ENCODE data around the gene MRPS34. TPM values are rescaled to one million over a fixed set of nuclear protein-coding genes. Genes with fewer than 3 reads are reported as not detected.

MRPS34 gene
- 100 to 1,000 TPM in 1 of 4 donors, 10 to 100 TPM in 3; 67.6 to 114 (median 82.3) TPM for total RNA-seq

DNA sequence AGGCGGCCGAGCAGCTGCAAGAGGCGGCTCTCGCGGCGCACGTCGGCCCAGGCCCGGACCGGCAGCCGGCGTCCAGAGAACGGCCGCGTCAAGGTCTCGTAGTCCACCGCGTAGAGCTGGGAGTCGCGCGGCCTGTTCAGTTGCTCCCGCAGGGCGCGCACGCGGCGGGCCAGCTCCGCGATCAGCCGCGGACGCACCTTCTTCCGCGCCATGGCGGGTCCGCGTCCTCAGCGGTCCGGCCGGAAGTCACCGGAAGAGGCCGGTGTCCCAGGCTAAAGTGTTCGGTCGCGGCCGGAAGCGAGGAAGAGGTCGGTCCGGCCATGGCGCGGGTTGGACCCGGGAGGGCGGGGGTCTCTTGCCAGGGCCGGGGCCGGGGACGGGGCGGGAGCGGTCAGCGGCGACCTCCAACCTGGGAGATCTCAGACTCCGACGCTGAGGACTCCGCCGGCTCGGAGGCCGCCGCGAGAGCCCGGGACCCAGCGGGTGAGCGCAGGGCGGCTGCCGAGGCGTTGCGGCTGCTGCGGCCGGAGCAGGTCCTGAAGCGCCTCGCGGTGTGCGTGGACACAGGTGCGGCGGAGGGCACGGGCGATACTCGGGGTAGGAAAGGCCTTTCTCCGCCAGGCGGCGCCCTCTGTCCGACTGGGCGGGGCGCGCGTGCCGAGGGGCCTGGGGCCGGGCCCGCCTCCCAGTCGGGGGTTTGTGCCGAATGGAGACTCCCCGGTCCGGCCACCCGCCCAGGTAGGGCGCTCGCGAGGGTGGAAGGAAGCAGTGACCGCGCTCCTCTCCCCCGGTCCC, at the start of gene MRPS34:
Gene MRPS34, minus strand, starts transcription at position 227 of the 795 bp plus-strand sequence. Its CDS starts 15 bp downstream, at position 212.
- Histone ChIP-seq H3K36me3 (peaks cover 0 to 48% (median 0%) of the 10 kb centered on the region in 3 donors), H3K4me1 (peaks cover 0 to 34% (median 19%) of the 10 kb centered on the region in 4 donors), H3K9me3 (no peaks in the 10 kb centered on the region), H3K27me3 (no peaks in the 10 kb centered on the region), H3K27ac (peak within 1 kb of the TSS; percentile 86 to 99 (median 91)), H3K4me3 (peak within 1 kb of the TSS; percentile 79 to 99 (median 86))
- peak; percentile 81 to 91 (median 89) for DNase-seq
- peak; percentile 69 to 70 for TF ChIP-seq POLR2A (IDR thresholded peaks at IDR 0.05)
- TF ChIP-seq, protein P1, sequence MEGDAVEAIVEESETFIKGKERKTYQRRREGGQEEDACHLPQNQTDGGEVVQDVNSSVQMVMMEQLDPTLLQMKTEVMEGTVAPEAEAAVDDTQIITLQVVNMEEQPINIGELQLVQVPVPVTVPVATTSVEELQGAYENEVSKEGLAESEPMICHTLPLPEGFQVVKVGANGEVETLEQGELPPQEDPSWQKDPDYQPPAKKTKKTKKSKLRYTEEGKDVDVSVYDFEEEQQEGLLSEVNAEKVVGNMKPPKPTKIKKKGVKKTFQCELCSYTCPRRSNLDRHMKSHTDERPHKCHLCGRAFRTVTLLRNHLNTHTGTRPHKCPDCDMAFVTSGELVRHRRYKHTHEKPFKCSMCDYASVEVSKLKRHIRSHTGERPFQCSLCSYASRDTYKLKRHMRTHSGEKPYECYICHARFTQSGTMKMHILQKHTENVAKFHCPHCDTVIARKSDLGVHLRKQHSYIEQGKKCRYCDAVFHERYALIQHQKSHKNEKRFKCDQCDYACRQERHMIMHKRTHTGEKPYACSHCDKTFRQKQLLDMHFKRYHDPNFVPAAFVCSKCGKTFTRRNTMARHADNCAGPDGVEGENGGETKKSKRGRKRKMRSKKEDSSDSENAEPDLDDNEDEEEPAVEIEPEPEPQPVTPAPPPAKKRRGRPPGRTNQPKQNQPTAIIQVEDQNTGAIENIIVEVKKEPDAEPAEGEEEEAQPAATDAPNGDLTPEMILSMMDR (IDR thresholded peaks at IDR 0.05) = peak; percentile 78 to 90 (median 82)

DNA sequence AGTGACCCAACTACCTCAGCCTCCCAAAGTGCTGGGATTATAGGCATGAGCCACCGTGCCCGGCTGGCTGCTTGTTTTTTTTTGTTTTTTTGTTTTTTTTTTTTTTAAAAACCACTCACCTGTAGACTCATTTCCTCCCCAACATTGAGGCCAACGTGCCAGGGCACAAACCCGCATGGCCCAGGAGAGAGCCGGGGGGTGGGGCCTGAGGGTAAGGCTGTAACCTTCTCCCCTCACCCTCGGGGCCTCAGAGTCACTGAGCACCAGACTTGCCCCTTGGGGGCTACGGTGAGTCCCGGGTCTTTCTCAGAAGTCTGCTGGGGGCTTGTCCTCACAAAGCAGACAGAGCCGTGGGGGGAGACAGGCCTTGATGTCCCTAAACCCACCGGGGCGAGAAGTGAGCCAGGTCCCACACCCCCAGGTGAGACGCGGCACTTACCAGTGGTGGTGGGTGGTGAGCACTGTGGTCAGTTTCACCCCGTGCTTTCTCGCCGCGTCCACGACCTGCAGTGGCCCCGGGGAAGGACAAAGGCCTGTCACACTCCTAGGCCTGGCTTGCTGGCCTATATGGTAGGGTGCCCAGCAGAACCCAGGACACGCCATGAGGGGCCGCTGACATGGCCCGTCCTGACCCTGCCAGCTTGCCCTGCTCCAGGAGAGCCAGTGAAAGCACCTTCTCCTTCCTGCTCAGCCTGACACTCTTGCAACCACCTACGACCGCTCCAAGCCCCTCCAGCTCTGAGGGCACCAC, 49.1 kb upstream of the MRPS34 start:
- Histone ChIP-seq H3K4me1 (peaks cover 3 to 26% (median 10%) of the 10 kb centered on the region in 4 donors), H3K36me3 (peaks cover 0 to 58% (median 0%) of the 10 kb centered on the region in 3 donors), H3K9me3 (no peaks in the 10 kb centered on the region), H3K4me3 (no peak overlapping the region), H3K27me3 (no peaks in the 10 kb centered on the region), H3K27ac (no peak overlapping the region)
- TF ChIP-seq, protein P1 (IDR thresholded peaks at IDR 0.05) = no peak
- no peak for TF ChIP-seq POLR2A (IDR thresholded peaks at IDR 0.05)
- DNase-seq = no peak

DNA sequence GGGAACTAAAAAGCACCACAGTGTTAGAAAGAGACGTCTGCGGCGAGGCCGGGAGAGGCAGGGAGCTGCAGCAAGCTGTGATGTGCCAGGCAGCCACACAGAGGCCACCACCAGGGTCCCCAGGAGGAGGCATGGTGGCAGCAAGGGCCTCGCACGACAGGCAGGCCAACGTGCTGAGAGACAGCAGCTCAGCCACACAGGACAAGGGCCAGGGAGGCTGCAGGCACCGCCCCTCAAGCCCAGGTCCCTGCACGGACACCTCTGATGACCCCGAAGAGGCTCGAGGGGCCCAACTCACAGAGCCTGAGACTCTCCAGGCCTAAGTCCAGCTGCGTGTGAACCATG, 48.0 kb upstream of the MRPS34 start:
- Histone ChIP-seq H3K36me3 (peaks cover 0 to 69% (median 4%) of the 10 kb centered on the region in 3 donors), H3K27me3 (no peaks in the 10 kb centered on the region), H3K4me3 (no peak overlapping the region), H3K27ac (no peak overlapping the region), H3K4me1 (peaks cover 3 to 25% (median 8%) of the 10 kb centered on the region in 4 donors), H3K9me3 (no peaks in the 10 kb centered on the region)
- DNase-seq = peak in 1 of 3 donors; percentile 25
- TF ChIP-seq POLR2A (IDR thresholded peaks at IDR 0.05) = no peak
- TF ChIP-seq, protein P1 (IDR thresholded peaks at IDR 0.05) = no peak

DNA sequence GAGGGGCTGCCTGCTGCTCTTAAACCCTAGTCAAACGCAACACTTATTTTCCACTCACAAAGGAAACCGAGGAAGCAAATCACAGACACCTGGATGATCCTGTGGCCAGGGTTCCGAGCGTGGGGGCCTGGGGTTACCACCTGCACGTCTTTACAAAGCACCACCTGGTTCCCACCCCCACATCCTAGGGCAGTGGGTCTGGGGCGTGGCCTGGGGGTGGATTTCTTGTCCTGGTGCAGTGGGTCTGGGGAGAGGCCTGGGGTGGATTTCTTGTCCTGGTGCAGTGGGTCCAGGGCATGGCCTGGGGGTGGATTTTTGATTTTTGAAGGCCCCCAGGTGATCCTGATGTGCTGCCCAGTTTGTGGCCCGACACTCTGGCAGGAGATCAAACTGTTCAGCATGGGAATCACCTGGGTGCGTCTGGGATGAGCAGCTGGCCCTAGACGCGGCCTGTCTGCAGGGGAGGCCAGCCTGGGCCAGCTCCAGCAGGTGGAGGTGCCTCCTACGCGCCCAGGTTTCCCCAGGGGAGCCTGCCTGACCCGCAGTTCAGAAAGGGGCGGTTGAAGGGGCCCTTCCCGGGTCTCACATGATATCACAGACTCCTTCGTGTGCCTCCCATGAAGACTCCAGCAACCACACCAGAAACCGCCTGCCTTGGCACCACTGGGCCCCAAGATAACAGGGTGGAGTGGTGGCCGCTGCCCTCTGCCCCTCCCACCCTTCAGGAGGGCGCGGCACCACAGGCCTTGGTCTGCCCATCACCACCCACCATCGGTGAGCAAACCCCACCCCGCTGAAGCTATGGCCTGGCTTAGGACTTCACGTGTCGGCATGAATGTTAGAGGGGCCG, 47.4 kb upstream of the MRPS34 start:
- Histone ChIP-seq H3K27ac (no peak overlapping the region), H3K9me3 (no peaks in the 10 kb centered on the region), H3K4me1 (peaks cover 0 to 19% (median 4%) of the 10 kb centered on the region in 4 donors), H3K27me3 (no peaks in the 10 kb centered on the region), H3K36me3 (peaks cover 0 to 74% (median 4%) of the 10 kb centered on the region in 3 donors), H3K4me3 (no peak overlapping the region)
- TF ChIP-seq, protein P1 (IDR thresholded peaks at IDR 0.05) = no peak
- no peak for TF ChIP-seq POLR2A (IDR thresholded peaks at IDR 0.05)
- DNase-seq = peak in 1 of 3 donors; percentile 23

DNA sequence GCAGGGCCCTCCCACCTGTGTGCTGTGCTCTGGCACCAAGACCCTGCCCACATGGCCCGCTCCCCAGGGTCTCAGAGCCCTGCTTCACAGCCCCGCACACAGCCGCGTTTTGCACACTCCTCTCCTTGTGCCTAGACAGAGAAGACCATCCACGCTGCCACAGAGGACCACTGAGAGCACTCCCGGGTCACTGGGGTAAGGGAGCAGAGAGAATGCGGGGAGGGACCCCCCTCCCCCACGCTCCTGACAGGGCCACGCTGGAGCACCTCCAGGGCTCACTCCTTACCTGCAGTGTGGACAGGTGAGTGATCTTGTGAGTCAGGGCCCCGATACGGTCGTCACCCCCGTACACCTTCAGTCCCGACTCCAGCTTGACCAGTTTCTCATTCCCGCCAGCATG, 46.7 kb upstream of the MRPS34 start:
- H3K27me3 ChIP-seq = no peaks in the 10 kb centered on the region
- DNase-seq = peak in 1 of 3 donors; percentile 38
- H3K9me3 ChIP-seq = no peaks in the 10 kb centered on the region
- TF ChIP-seq, protein P1 (IDR thresholded peaks at IDR 0.05) = no peak
- TF ChIP-seq POLR2A (IDR thresholded peaks at IDR 0.05) = no peak
- H3K4me3 ChIP-seq = no peak overlapping the region
- H3K36me3 ChIP-seq = peaks cover 0 to 74% (median 4%) of the 10 kb centered on the region in 3 donors
- H3K27ac ChIP-seq = no peak overlapping the region
- peaks cover 0 to 13% (median 0%) of the 10 kb centered on the region in 4 donors for H3K4me1 ChIP-seq
